NCI-H187 treated with DMSO at 0.1 percent for 48 hours (cell line): ENCODE results near the gene ARHGEF28.

Source experiments
- DNase-seq: peaks from one replicate; lab custom pipeline; 2025; lab: John Stamatoyannopoulos, UW

Gene ARHGEF28

DNA sequence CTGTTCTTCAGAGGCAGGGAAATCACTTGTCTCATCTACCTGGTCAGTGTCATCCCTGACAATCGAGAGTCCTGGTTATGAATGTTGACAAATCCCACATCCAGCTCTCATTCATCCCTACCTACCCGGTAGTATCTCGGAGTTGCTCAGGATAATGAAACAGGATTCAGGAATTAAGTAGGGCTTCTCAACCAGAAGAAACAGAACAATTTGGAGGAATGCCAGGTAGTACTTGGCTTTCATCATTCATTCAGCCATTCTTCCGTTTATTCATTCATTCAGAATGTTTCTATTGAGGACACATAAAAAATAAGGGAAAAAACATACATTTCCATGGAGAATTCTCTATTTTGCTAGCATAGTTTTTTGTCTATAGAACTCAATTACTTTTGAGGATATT is 195.0 kb downstream of the ARHGEF28 start:
- DNase-seq, result no peak

DNA sequence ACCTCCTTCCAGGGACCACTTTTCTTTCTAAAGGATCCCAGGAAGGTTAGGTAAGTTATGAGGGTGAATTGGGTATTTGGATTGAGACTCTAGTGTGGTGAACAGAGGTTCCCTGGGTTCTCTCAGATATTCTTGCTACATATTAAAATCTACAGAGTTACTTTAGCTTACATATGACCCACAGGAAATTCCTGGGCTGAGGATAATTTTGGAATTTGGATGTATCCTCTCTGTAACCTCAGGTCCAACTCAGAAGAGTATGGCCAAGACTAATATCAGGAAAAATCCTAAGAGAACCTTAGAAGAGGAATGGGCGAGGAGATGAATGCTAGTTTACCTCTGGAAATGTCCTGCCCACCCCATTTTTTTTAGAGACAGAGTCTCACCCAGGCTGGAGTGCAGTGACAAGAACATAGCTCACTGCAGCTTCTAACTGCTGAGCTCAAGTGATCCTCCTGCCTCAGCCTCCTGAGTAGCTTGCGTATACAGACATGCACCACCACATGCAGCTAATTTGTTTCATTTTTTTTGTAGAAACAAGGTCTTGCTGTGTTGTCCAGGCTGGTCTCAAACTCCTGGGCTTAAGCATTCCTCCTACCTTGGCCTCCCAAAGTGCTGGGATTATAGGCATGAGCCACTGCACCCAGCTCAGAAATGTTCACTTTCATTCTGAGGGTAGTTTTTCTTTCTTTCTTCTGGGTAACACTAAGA is 196.4 kb downstream of the ARHGEF28 start:
- no peak for DNase-seq

DNA sequence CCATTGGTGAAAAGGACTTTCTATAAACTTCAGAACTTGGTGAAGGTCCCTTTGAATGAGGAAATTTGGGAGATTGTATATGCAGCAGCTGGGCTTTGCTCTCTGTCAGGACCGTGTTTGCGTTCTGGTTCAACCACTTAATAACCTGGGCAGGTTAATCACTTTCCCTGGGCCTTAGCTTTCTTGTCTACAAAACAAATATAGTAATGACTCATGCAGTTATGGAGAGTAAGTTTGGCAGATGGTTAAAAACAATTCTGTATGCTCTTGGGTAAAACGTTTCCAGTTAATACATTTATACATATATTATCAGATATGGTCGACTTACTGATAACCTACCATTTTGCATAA is 197.0 kb downstream of the ARHGEF28 start:
- no peak for DNase-seq

DNA sequence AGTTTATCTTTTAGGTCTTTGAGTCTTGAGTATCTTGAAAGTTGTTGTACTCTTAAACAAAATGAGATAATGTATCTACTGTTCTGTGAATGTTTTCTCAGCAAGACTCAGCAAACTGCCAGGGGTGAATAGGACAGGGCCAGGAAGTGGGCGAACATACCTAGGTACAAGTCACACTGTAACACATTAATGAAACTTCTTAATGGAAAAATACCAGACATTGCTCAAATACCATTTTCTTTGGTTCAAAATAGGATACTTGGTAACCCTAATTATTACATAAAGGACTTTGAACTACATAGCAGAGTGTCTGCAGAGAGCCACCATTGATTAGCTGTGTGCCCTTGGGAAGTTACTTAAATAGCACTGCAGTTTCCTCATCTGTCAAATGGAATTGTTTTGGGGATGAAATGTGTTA is 197.5 kb downstream of the ARHGEF28 start:
- DNase-seq, result no peak

DNA sequence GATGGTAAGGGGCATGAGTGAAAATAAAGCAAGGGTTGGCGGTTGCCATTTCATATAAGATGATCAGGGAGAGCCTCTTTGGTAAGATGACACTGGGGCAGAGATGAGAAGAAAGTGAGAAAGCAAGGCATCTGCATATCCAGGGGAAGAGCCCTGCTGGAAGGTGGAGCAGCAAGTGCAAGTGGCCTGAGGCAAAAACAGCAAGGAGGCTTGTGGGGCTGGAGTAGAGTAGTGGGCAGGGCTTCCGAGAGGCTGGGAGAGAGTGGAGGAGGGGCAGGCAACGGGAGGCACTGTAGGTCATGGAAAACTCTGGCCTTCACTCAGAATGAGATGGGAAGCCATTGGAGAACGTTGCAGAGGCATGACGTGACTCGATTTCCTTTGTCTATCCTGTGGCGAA is 199.2 kb downstream of the ARHGEF28 start:
- DNase-seq, result no peak

DNA sequence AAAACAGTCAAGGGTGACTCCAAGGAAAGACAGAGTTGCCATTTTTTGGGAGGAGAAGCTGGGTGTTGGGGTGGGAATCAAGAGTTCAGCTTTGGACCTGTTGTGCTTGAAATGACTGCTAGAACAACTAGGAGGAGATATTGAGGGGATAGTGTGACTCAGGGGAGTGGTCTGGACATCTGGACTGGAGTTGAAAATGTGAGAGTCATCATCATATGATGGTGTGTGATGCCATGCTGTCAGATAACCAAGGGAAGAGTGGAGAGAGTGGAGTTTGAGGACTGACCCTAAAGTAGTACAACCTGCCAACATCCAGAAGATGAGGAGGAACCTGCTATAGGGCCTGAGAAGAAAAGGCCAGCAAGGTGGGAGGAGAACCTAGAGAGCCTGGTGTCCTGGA is 199.7 kb downstream of the ARHGEF28 start:
- DNase-seq, result no peak

DNA sequence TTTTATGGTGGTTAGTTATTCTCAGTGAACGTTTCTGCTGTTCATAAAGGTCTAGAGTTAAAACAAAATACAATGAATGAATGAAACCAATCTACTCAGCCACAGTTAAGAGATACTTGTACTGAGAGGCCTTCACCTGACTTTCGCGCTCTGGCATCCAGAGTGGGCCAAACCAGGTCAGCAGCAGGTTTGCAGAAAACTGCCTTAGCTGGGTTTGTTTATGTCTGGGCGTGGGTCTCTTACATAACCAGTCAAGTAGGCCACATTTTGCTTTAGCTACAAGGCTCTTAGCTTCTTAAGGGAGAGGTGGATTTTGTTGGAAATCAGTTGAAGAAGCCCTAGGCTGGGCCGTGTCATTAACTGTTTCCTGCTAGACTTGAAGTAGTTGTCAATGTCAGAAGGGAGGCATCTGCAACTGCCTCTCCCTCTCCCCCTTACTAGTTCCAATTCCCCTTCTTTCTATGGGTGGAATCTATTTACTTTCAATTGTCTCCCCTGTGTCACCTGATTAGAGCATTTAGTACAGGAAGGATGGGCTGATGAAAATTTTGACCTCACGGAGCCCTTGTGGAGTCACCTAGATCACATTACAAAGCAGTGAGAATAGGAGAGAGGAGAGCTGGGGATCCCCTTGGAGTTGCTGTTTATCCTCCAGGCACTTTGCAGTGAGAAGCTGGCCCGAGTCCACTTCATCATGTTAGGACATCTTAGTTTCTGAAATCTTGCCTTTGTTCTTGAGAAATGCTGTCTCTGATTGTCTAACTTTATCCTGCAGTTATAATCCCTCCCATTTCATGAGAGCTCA is 200.5 kb downstream of the ARHGEF28 start:
- no peak for DNase-seq

DNA sequence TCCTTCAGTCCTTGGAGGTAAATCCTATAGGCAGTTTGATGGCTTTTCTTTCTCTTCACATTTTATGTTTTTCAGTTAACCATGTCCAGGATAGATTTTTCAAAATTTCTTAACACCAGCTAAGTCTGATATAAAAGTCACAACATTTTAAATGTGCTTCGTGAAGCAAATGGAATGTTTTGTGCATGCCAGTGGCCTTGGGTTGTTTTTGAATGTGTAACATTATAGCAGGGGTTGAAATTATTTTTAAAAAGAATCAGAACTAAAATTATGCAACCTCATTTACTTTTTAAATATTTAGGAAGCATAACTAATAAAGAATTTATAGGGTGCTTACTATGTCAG is 201.1 kb downstream of the ARHGEF28 start:
- no peak for DNase-seq

DNA sequence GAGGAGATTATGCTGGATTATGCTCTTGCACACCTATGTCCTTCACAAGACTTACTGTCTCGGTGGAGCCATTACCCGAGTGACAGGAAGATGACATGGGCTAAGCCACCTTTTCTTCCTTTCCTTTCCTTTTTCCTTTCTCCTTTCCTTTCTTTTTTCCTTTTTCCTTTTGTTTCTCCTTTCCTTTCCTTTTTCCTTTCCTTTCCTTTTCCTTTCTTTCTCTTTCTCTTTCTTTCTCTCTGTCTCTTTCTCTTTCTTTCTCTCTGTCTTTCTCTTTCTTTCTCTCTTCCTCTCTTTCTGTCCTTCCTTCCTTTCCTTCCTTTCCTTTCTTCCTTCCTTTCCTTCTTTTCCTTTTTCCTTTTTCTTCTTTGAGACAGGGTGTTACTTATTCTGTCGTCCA is 202.5 kb downstream of the ARHGEF28 start:
- DNase-seq, result no peak

DNA sequence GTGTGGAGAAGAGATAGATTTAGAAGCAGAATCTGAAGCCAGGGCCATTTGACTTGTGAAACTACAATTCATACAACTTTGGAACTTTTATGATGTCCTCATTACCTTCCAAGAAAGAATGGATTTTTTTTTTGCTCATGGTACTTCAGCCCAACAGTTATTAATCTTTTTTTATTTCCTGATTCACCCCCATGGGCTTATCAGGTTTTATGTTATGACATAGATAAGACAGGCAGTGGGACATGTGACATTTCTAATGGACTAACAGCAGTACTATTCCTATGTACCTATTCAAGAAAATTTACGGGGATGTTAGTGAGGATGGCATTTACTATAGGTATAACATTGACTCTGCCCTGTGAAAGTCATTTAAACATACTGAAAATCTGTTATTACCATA is 204.7 kb downstream of the ARHGEF28 start:
- no peak for DNase-seq

DNA sequence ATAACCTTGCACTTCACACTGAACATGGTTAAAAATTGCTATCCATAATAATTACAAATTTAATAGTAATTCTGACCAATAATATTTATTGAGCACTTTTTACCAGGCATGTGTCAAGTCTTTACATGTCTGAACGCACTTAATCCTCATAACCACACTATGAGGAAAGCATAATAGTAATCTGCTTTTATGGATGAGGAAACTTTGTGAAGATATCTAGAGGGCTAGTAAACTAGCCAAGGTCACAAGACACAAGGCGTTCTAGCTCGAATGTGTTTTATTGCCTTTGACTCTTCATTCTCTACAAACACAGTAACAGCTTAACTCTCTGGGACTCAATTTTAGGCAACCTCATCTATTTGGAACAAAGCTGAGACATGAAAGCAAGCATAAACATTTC is 205.1 kb downstream of the ARHGEF28 start:
- DNase-seq, result no peak

DNA sequence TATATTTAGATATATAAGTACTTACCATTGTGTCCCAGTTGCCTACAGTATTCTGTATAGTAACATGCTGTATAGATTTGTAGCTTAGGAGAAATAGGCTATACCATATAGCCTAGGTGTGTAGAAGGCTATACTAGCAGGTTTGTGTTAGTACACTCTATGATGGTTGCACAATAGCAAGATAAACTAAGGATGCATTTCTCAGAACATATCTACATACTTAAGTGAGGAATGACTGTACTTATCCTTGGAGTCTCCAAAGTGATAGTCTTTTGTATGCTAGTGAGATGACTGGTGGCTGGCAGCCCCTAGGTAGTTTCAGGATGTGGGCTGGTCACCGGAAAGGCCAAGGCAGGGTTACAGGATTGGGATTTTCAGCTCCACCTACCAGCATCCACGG is 208.7 kb downstream of the ARHGEF28 start:
- no peak for DNase-seq

DNA sequence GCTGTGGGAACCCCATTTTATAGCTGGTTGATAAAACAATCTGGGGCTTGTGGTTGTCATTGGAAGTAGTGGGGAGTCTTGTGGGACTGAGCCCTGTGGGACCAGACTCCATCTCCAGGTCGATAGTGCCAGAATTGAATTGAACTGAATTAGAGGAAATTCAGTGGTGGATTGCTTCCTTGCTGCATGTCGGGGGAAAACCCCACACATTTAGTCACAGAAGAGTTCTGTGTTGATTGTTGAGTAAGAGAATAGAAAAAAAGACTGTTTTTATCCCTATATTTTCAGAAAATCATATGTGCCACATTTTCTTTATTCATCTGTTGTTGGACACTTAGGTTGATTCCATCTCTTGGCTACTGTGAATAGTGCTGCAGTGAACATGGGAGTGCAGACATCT is 209.7 kb downstream of the ARHGEF28 start:
- no peak for DNase-seq

DNA sequence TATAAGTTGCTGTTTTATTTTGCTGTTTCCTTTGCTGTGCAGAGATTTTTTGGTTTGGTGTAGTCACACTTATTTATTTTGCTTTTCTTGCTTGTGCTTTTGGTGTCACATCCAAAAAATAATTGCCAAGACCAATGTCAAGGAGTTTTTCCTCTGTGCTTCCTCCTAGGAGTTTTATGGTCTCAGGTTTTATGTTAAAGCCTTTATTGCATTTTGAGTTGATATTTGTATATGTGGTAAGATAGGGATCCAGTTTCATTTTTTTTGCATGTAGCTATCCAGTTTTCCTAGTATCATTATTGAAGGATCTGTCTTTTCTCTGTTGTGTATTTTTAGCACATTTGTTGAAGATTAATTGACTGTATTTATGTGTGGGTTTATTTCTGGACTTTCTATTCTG is 210.6 kb downstream of the ARHGEF28 start:
- no peak for DNase-seq

DNA sequence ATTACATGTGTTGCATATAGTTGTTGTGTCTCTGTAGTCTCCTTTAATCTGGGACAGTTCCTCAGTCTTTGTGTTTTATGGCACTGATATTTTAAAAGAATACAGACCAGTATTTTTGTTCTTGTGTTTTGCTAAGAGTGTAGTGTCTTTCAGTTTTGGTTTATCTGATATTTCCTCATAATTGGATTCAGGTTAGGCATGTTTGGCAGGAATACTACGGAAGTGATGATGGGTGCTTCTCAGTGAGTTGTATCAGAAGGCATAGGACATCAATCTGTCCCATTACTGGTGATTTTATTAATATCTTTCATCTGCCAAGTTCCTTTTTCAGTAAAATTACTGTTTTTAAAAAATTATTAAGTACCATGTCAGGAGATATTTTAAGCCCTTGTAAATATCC is 212.9 kb downstream of the ARHGEF28 start:
- no peak for DNase-seq

DNA sequence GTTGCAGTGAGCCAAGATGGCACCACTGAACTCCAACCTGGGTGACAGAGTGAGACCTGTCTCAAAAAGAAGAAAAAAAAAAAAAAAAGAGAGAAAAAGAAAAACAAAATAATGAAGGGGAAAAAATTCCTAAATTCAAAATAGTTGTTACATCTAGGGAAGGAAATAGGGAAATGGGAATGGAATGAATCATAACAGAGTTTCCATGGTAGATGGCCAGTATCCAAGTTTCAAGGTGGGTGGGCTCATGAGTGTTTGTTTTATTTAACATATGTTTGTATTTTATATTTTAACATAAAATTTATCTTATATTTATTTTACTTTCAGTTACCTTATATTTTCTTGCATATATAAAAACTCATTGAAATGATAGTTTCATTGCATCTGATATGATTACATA is 215.6 kb downstream of the ARHGEF28 start:
- no peak for DNase-seq

DNA sequence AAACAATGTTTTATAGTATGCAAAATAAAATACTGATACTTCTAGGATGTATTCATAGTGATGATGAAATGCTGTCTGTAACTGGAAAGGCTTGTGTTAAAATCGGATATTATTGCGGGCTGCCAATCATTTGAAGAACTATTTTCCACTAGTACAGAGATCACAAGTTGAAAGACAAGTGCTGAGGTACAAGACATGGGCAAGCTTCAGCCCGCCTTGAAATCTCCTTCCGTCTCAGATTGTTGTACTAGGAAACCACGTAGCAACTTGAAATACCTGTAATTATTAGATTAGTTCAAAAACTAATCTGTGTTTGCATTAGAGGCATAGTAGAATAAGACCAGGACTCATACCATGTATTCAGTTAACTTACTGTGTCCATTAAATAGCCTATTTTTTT is 218.2 kb downstream of the ARHGEF28 start:
- no peak for DNase-seq

DNA sequence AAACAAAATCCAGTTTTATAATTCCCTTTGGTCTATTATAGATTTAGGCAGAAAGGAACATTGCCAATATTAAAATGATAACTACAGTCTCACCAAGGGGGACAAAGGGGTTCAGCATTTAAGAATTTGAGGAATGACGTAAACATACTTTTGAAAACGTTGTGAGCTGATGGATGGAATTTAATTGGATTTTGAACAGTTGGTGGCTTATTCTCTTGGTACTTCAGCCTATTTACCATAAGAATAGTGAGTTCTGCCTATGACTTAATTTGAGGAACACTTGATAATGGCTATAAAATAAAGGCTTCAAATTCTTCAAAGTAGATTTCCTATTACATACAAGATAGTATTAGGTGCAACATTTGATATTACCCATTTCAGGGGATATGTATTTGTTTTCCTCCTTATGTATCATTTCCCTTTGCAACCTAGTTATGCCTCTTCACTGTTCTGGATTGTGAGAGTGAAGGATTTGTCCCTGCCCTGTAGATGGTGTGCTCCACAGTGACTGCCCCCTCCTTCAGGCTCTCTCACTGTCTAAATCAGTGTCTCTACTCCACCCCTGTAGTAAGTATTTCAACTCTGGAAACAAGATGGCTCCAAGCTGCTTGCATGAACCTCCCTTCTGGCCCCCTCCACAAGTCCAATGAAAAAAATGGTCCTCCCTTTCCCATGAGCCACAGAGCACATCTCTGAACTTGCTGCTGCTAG is 225.6 kb downstream of the ARHGEF28 start:
- no peak for DNase-seq

DNA sequence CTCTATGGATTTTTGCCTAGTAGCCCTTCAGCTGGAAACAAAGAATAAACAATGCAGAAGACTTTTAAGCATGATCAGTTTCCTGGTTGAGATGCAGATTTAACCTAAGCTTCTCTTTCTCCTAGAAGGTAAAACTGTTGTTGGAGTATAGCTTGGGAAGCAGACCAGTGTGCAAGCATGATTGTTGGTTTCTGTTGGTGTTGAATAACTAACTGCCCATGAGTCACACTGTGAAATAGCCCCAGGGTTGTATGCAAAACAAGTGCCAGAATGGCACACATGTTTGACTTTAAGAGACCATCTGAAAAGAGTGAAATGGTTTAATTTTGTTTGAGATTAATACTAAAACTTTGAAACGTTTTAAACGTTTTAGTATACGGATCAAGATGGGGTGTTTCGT is 227.1 kb downstream of the ARHGEF28 start:
- DNase-seq, result no peak

DNA sequence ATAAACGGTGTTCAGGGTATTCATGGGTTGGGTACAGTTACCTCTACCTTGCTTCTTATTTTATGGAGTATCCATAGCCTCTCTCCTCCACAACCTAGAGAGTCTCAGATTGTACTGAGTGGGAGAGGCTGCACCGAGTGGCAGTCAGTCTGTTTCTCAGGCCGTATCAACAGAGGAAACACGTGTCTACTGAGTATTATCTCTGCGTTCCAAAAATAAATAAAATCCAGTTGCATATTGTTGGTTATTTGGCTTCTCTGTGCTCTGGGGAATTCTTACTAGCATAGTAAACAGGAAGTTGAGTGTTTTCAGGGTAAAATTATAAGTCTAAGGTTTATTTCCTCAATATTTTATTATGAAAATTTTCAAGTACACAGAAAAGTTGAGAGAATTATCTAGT is 231.0 kb downstream of the ARHGEF28 start:
- no peak for DNase-seq

DNA sequence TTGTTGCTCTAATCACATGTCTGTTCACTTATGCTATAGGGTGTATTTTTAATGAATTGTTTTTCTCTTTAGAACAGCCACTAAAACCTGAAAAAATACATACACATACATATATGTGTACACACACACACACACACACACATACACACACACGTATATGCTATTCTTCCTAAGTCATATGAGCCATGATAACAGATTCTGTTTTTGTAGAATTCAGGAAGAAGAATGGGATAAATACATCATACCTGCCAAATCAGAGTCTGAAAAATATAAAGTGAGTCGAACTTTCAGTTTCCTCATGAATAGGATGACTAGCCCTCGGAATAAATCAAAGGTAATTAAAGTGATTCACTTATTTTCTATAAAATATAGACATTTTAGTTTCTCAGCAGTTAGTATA is 231.4 kb downstream of the ARHGEF28 start:
- no peak for DNase-seq

DNA sequence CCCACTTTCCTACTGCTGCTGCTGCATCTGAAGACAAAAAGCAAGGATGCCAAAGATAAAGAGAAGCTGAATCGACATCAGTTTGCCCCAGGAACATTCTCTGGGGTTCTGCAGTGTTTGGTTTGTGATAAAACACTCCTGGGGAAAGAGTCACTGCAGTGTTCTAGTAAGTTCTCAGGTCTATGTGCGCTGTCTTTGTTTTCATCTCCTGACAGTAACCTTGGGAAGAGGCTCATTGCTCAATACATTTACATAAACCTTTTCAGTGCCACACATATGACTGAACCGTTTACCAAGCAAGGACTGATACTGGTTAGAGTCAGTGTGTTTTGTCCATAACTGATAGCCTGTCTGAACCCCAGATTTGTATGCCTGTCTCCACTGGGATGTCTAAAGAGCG is 232.1 kb downstream of the ARHGEF28 start:
- DNase-seq, result no peak

DNA sequence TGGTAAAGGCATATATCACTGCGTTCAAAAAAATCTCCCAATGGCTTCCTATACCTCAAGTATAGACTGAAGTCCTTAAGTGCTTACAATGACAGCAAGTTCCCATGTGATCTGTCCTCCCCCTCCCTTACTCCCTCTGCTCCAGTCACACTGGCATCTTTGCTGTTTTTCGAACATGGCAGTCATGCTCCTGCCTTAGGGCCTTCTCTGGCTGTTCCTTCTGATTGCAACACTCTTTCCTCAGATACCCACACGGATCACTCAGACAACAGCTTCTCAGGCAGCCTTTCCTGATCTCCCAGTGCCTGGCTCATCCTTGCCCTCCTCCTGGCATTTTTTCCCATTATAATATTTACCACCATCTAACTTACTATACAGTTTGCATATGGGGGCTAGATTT is 232.8 kb downstream of the ARHGEF28 start:
- DNase-seq, result no peak
